ENCODE data around the gene RNF133.

DNA sequence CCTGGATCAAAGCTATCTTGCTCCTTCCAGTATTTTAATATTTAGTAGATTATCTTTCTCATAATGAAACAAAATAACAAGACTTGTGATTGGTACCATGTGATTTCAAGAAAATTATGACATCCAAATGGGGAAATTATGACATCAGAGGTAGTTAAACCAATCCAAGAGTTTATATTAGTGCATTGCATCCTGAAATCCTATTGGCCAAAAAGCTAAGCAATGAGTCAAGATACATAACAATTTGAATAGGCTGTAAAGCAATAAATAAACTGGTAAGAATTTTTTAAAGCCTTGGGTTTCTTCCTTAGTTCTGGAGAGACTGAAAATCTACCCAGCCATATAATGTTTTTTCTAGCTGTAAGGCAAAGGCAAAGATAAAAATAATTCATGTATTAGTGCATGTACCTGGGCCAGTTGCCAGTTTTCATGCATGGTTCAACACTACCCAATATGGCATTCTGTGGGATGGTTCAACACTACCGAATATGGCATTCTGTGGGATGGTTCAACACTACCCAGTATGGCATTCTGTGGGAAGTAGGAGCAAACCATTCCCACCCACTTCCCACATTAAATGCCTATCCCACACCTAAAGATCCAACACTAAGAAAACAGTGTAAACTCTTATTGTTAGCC is 4.1 kb upstream of the RNF133 start, which contains the start of gene RNF148:
- TF ChIP-seq, protein P1, sequence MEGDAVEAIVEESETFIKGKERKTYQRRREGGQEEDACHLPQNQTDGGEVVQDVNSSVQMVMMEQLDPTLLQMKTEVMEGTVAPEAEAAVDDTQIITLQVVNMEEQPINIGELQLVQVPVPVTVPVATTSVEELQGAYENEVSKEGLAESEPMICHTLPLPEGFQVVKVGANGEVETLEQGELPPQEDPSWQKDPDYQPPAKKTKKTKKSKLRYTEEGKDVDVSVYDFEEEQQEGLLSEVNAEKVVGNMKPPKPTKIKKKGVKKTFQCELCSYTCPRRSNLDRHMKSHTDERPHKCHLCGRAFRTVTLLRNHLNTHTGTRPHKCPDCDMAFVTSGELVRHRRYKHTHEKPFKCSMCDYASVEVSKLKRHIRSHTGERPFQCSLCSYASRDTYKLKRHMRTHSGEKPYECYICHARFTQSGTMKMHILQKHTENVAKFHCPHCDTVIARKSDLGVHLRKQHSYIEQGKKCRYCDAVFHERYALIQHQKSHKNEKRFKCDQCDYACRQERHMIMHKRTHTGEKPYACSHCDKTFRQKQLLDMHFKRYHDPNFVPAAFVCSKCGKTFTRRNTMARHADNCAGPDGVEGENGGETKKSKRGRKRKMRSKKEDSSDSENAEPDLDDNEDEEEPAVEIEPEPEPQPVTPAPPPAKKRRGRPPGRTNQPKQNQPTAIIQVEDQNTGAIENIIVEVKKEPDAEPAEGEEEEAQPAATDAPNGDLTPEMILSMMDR (conservative IDR thresholded peaks at IDR 0.05), result no peak
- TF ChIP-seq EZH2 (IDR thresholded peaks at IDR 0.05; ENCODE audit: low read depth), result no peak

Data from PC-9 (cell line).